HEK293 (cell line): ENCODE results near the gene CAPN10.

Experiments used
- CTCF ChIA-PET: fragments of 350-600 bp; formaldehyde crosslinking; extraction: SDS; loops from one replicate; lab custom pipeline; 2021; ENCODE audit warnings: antibody characterized with exemption; lab: Yijun Ruan, JAX
- POLR2A ChIA-PET: fragments of 300-600 bp; formaldehyde crosslinking; extraction: SDS; loops from one replicate; lab custom pipeline; 2020; ENCODE audit warnings: antibody characterized with exemption, inconsistent platforms; lab: Yijun Ruan, JAX
- H3K27ac ChIP-seq: fragments of 200-500 bp; sonication (Bioruptor generic); 2 replicates; pipeline ENCODE4 v1.5.1; 2014; ENCODE audit warnings: low read depth, low read length, control low read depth, inconsistent platforms; ENCODE audit errors: extremely low read depth
- H3K36me3 ChIP-seq, 2 experiments: fragments of 200-500 bp in 1 of 2; sonication (Bioruptor generic) in 1 of 2; 1 replicate in 1 of 2; 2 replicates in 1 of 2; pipeline ENCODE4 v1.5.1; 2014 to 2017; ENCODE audit warnings: inconsistent platforms in 2 of 2, low read length in 2 of 2; ENCODE audit not compliant: control insufficient read depth in 2 of 2, insufficient read depth in 1 of 2
- H3K4me1 ChIP-seq: fragments of 200-500 bp; sonication (Bioruptor generic); 2 replicates; pipeline ENCODE4 v1.5.1; 2014; ENCODE audit warnings: mild to moderate bottlenecking, low read length, inconsistent platforms; ENCODE audit not compliant: control insufficient read depth, insufficient read depth
- H3K4me3 ChIP-seq: 2 replicates; pipeline ENCODE4 v1.5.1; 2011; ENCODE audit warnings: low read depth, mild to moderate bottlenecking, control low read depth, low read length, moderate library complexity
- H3K9me3 ChIP-seq: fragments of 200-500 bp; sonication (Bioruptor generic); 2 replicates; pipeline ENCODE4 v1.5.1; 2014; ENCODE audit warnings: low read depth, low read length, inconsistent platforms; ENCODE audit not compliant: control insufficient read depth, insufficient read depth
- GLI2 ChIP-seq: fragments of 450-650 bp; formaldehyde crosslinking; IDR thresholded peaks from 2 replicates; pipeline ENCODE4; 2017; ENCODE audit warnings: missing biosample characterization, missing genetic modification characterization, low read depth, borderline replicate concordance
- GLI4 ChIP-seq: fragments of 450-650 bp; formaldehyde crosslinking; IDR thresholded peaks from 2 replicates; pipeline ENCODE4 v1.5.1; 2016; ENCODE audit warnings: missing biosample characterization, missing genetic modification characterization
- IKZF3 ChIP-seq: fragments of 450-650 bp; IDR thresholded peaks from 2 replicates; pipeline ENCODE4 v1.5.0; 2018; ENCODE audit warnings: missing biosample characterization, mild to moderate bottlenecking, missing genetic modification characterization, moderate library complexity
- KLF1 ChIP-seq: fragments of 450-650 bp; formaldehyde crosslinking; IDR thresholded peaks from 2 replicates; pipeline ENCODE4 v1.5.1; 2016; ENCODE audit warnings: missing biosample characterization, missing genetic modification characterization
- KLF16 ChIP-seq: fragments of 450-650 bp; formaldehyde crosslinking; IDR thresholded peaks from 2 replicates; pipeline ENCODE4 v1.5.1; 2017; ENCODE audit warnings: missing biosample characterization, missing genetic modification characterization
- KLF7 ChIP-seq: fragments of 450-650 bp; formaldehyde crosslinking; IDR thresholded peaks from 2 replicates; pipeline ENCODE4 v1.5.1; 2016; ENCODE audit warnings: missing biosample characterization, missing genetic modification characterization, borderline replicate concordance
- PRDM2 ChIP-seq: fragments of 450-650 bp; formaldehyde crosslinking; IDR thresholded peaks from 2 replicates; pipeline ENCODE4 v1.5.1; 2016; ENCODE audit warnings: missing biosample characterization, missing genetic modification characterization, borderline replicate concordance
- SCRT1 ChIP-seq: fragments of 450-650 bp; formaldehyde crosslinking; IDR thresholded peaks from 2 replicates; pipeline ENCODE4 v1.5.1; 2016; ENCODE audit warnings: missing biosample characterization, missing genetic modification characterization, borderline replicate concordance
- TCF7L2 ChIP-seq: IDR thresholded peaks from 2 replicates; pipeline ENCODE4 v1.6.1; 2011; ENCODE audit warnings: low read depth, mild to moderate bottlenecking, inconsistent platforms, low read length, moderate library complexity, borderline replicate concordance
- ZNF146 ChIP-seq: fragments of 450-650 bp; formaldehyde crosslinking; IDR thresholded peaks from 2 replicates; pipeline ENCODE4 v1.5.1; 2016; ENCODE audit warnings: missing biosample characterization, missing genetic modification characterization
- ZNF169 ChIP-seq: fragments of 450-650 bp; formaldehyde crosslinking; IDR thresholded peaks from 2 replicates; pipeline ENCODE4 v1.5.1; 2016; ENCODE audit warnings: missing biosample characterization, missing genetic modification characterization
- ZNF19 ChIP-seq: fragments of 450-650 bp; formaldehyde crosslinking; IDR thresholded peaks from 2 replicates; pipeline ENCODE4; 2016; ENCODE audit warnings: missing biosample characterization, missing genetic modification characterization, low read depth
- ZNF202 ChIP-seq: fragments of 450-650 bp; formaldehyde crosslinking; IDR thresholded peaks from 2 replicates; pipeline ENCODE4 v1.5.1; 2016; ENCODE audit warnings: missing biosample characterization, missing genetic modification characterization, borderline replicate concordance
- ZNF223 ChIP-seq: fragments of 450-650 bp; formaldehyde crosslinking; IDR thresholded peaks from 2 replicates; pipeline ENCODE4 v1.5.1; 2016; ENCODE audit warnings: missing biosample characterization, missing genetic modification characterization
- ZNF274 ChIP-seq, 2 experiments: fragments of 200-500 bp in 1 of 2; fragments of 450-650 bp in 1 of 2; sonication (Bioruptor generic) in 1 of 2; formaldehyde crosslinking in 1 of 2; IDR thresholded peaks; 2 replicates each; pipeline versions ENCODE4 v1.5.1 to v1.6.1; 2014 to 2016; ENCODE audit warnings: borderline replicate concordance in 1 of 2, inconsistent platforms in 1 of 2, low read length in 1 of 2, missing biosample characterization in 1 of 2, missing genetic modification characterization in 1 of 2
- ZNF302 ChIP-seq: fragments of 450-650 bp; formaldehyde crosslinking; IDR thresholded peaks from 2 replicates; pipeline ENCODE4 v1.5.1; 2016; ENCODE audit warnings: missing biosample characterization, missing genetic modification characterization, low read depth
- ZNF350 ChIP-seq: fragments of 450-650 bp; formaldehyde crosslinking; IDR thresholded peaks from 2 replicates; pipeline ENCODE4 v1.5.0; 2017; ENCODE audit warnings: missing biosample characterization, mild to moderate bottlenecking, missing genetic modification characterization
- ZNF473 ChIP-seq: fragments of 450-650 bp; formaldehyde crosslinking; IDR thresholded peaks from 2 replicates; pipeline ENCODE4 v1.5.1; 2017; ENCODE audit warnings: missing biosample characterization, missing genetic modification characterization
- ZNF48 ChIP-seq: fragments of 450-650 bp; formaldehyde crosslinking; IDR thresholded peaks from 2 replicates; pipeline ENCODE4 v1.5.1; 2016; ENCODE audit warnings: missing biosample characterization, missing genetic modification characterization
- ZNF510 ChIP-seq: fragments of 450-650 bp; formaldehyde crosslinking; IDR thresholded peaks from 2 replicates; pipeline ENCODE4 v1.5.1; 2018; ENCODE audit warnings: mild to moderate bottlenecking, missing genetic modification characterization, missing biosample characterization; ENCODE audit not compliant: insufficient replicate concordance
- ZNF555 ChIP-seq: fragments of 450-650 bp; formaldehyde crosslinking; conservative IDR thresholded peaks from 2 replicates; pipeline ENCODE4 v1.5.1; 2017; ENCODE audit warnings: missing biosample characterization, mild to moderate bottlenecking, missing genetic modification characterization, inconsistent platforms
- ZNF596 ChIP-seq: fragments of 450-650 bp; IDR thresholded peaks from 2 replicates; pipeline ENCODE4 v1.5.0; 2018; ENCODE audit warnings: missing biosample characterization, mild to moderate bottlenecking, missing genetic modification characterization, moderate library complexity
- ZNF664 ChIP-seq: fragments of 450-650 bp; formaldehyde crosslinking; IDR thresholded peaks from 2 replicates; pipeline ENCODE4 v1.5.1; 2016; ENCODE audit warnings: missing biosample characterization, missing genetic modification characterization
- ZNF843 ChIP-seq: fragments of 450-650 bp; formaldehyde crosslinking; IDR thresholded peaks from 2 replicates; pipeline ENCODE4 v1.5.1; 2016; ENCODE audit warnings: missing biosample characterization, missing genetic modification characterization
- ZSCAN16 ChIP-seq: fragments of 450-650 bp; formaldehyde crosslinking; IDR thresholded peaks from 2 replicates; pipeline ENCODE4 v1.5.1; 2016; ENCODE audit warnings: missing biosample characterization, missing genetic modification characterization
- ZSCAN5A ChIP-seq: fragments of 450-650 bp; formaldehyde crosslinking; IDR thresholded peaks from 2 replicates; pipeline ENCODE4 v1.5.1; 2016; ENCODE audit warnings: missing biosample characterization, missing genetic modification characterization
- TF ChIP-seq, protein P1 (sequence below): fragments of 450-650 bp; formaldehyde crosslinking; IDR thresholded peaks from 2 replicates; pipeline ENCODE4 v1.5.1; 2017; ENCODE audit warnings: missing biosample characterization, missing genetic modification characterization
- TF ChIP-seq, protein P2 (sequence below): fragments of 450-650 bp; formaldehyde crosslinking; IDR thresholded peaks from 2 replicates; pipeline ENCODE4 v1.5.1; 2016; ENCODE audit warnings: missing biosample characterization, missing genetic modification characterization

CAPN10 gene

GRCh38 chr2:240620859-240621258, 34.3 kb downstream of the CAPN10 start:
- TF ChIP-seq ZNF350 (tag by site-specific recombination): no peak
- TF ChIP-seq, protein P1, sequence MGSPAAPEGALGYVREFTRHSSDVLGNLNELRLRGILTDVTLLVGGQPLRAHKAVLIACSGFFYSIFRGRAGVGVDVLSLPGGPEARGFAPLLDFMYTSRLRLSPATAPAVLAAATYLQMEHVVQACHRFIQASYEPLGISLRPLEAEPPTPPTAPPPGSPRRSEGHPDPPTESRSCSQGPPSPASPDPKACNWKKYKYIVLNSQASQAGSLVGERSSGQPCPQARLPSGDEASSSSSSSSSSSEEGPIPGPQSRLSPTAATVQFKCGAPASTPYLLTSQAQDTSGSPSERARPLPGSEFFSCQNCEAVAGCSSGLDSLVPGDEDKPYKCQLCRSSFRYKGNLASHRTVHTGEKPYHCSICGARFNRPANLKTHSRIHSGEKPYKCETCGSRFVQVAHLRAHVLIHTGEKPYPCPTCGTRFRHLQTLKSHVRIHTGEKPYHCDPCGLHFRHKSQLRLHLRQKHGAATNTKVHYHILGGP (tag by site-specific recombination): no peak
- no peak for TF ChIP-seq ZNF19 (tag by site-specific recombination)
- TF ChIP-seq ZNF169 (tag by site-specific recombination): no peak
- no peak for TF ChIP-seq ZSCAN5A (tag by site-specific recombination)
- no peak for TF ChIP-seq GLI2
- no peak for TF ChIP-seq ZNF510 (tag by site-specific recombination)
- TF ChIP-seq IKZF3 (tag by site-specific recombination): no peak
- TF ChIP-seq ZNF843 (tag by site-specific recombination): no peak
- TF ChIP-seq ZNF302: no peak
- TF ChIP-seq KLF7 (tag by site-specific recombination): no peak
- no peak for TF ChIP-seq PRDM2 (tag by site-specific recombination)
- no peak for TF ChIP-seq ZSCAN16 (tag by site-specific recombination)
- TF ChIP-seq ZNF223: no peak
- no peak for TF ChIP-seq SCRT1 (tag by site-specific recombination)
- no peak for TF ChIP-seq ZNF48
- no peak for TF ChIP-seq KLF16 (tag by site-specific recombination)
- no peak for TF ChIP-seq ZNF555 (tag by site-specific recombination)
- TF ChIP-seq ZNF596 (tag by site-specific recombination): no peak
- no peak overlapping the region for H3K4me3 ChIP-seq
- ChIA-PET POLR2A (no interaction called here), CTCF (no interaction called here)
- H3K4me1 ChIP-seq: no peaks in the 10 kb centered on the region
- H3K36me3 ChIP-seq: no peaks in the 10 kb centered on the region
- no peak overlapping the region for H3K27ac ChIP-seq
- no peaks in the 10 kb centered on the region for H3K9me3 ChIP-seq

- Histone ChIP-seq H3K4me1 (no peaks in the 10 kb centered on the region), H3K9me3 (no peaks in the 10 kb centered on the region), H3K36me3 (no peaks in the 10 kb centered on the region), H3K4me3 (no peak overlapping the region), H3K27ac (no peak overlapping the region)
- CTCF ChIA-PET: interaction anchor here (0.9 kb wide), 1 partner anchor 69 kb away, joined by 7 read pairs; no protein-coding TSS in a partner anchor
- POLR2A ChIA-PET: no interaction called here
- TF ChIP-seq GLI4 (no peak), ZNF274 (IDR thresholded peaks at IDR 0.05; ENCODE audit: low read length) (no peak), ZNF274 (tag by site-specific recombination; IDR thresholded peaks at IDR 0.05; ENCODE audit: borderline replicate concordance) (no peak), KLF1 (tag by site-specific recombination) (no peak), ZNF202 (tag by site-specific recombination) (no peak), ZNF664 (tag by site-specific recombination) (no peak), ZNF473 (tag by site-specific recombination) (no peak), ZNF146 (no peak), TCF7L2 (no peak)
- TF ChIP-seq, protein P2, sequence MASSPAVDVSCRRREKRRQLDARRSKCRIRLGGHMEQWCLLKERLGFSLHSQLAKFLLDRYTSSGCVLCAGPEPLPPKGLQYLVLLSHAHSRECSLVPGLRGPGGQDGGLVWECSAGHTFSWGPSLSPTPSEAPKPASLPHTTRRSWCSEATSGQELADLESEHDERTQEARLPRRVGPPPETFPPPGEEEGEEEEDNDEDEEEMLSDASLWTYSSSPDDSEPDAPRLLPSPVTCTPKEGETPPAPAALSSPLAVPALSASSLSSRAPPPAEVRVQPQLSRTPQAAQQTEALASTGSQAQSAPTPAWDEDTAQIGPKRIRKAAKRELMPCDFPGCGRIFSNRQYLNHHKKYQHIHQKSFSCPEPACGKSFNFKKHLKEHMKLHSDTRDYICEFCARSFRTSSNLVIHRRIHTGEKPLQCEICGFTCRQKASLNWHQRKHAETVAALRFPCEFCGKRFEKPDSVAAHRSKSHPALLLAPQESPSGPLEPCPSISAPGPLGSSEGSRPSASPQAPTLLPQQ (tag by site-specific recombination): no peak
These were observed 35.5 kb downstream of the CAPN10 start for GRCh38 chr2:240622060-240622411.
